Measurements from ENCODE around the gene ACSF2.
"Not testable (repeated sequence)": the region's sequence is repeated elsewhere in the genome, so short reads cannot be mapped to it uniquely, and the experiment has no call there.

The ACSF2 gene

DNA sequence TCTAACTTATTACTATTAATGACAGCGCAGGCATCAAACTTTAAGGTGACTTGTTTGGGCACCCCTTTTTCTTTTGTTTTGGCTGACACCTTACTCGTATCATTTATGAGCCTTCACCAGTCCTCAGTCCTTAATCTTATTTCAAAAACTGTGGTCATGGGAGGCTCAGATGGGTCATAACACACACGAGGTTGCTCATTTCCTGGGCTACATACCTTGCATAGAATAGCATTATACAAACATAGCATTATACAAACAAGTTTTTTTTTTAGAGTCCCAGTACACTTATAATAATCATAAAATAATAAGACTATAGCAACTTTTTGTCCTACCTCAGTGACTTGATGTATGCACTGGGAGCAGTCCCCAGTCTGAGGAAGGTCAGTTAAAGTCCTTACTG is 11.2 kb upstream of the ACSF2 start:
- no peak overlapping the region for H3K4me3 ChIP-seq
- no peak for TF ChIP-seq CTCF (IDR thresholded peaks at IDR 0.05)
- DNase-seq (ENCODE audit: low spot score) = no peak
- H3K27ac ChIP-seq = no peak overlapping the region

- H3K27ac ChIP-seq; DNase-seq (ENCODE audit: low spot score); H3K4me3 ChIP-seq: not testable (repeated sequence)
Observed at GRCh38 chr17:50419577-50419976, 6.4 kb upstream of the ACSF2 start.

DNA sequence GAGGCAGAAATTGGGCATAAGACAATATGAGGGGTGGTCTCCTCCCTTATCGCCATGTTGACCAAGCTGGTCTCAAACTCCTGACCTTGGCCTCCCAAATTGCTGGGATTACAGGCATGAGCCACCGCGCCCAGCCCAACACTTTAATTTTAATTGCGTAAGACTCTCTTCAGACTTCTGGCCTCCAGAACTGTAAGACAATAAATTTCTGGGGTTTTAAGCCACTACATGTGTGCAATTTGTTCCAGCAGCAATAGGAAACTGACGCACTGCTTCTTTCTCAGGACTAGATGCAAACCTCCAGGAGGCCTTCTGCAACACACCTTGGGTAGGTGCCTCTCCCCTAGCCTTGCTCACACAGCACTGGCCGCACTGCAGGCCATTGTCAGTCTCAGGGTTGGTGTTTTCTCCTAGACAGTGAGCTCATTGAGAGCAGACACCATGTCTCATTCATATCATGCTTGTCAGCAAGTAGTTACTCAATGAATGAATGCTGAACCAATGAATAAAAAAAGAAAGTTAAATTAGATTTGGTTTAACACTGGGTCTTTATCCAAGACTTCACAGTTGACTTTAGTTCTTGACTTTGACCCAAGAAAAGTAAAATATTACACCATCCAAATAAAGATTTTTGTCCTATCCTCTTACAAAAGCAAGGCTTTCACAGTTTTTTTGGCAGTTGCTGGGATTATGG is 5.5 kb upstream of the ACSF2 start:
- no peak for TF ChIP-seq CTCF (IDR thresholded peaks at IDR 0.05)
- no peak for DNase-seq (ENCODE audit: low spot score)
- Histone ChIP-seq H3K27ac (peak overlapping the region in 1 of 2 donors; percentile 56), H3K4me3 (no peak overlapping the region)

- Histone ChIP-seq H3K4me3 (no peak overlapping the region), H3K27ac (peak overlapping the region in 1 of 2 donors; percentile 56)
- TF ChIP-seq CTCF (IDR thresholded peaks at IDR 0.05) = no peak
- no peak for DNase-seq (ENCODE audit: low spot score)
Observed at GRCh38 chr17:50421308-50422051, 4.5 kb upstream of the ACSF2 start.

- DNase-seq (ENCODE audit: low spot score) = no peak
- Histone ChIP-seq H3K4me3 (no peak overlapping the region), H3K27ac (no peak overlapping the region)
- no peak for TF ChIP-seq CTCF (IDR thresholded peaks at IDR 0.05)
Observed at GRCh38 chr17:50422738-50423137, 3.3 kb upstream of the ACSF2 start.

- no peak for TF ChIP-seq CTCF (IDR thresholded peaks at IDR 0.05)
- H3K27ac ChIP-seq = no peak overlapping the region
- H3K4me3 ChIP-seq = no peak overlapping the region
- no peak for DNase-seq (ENCODE audit: low spot score)
Observed at GRCh38 chr17:50423553-50424159, 2.4 kb upstream of the ACSF2 start.

DNA sequence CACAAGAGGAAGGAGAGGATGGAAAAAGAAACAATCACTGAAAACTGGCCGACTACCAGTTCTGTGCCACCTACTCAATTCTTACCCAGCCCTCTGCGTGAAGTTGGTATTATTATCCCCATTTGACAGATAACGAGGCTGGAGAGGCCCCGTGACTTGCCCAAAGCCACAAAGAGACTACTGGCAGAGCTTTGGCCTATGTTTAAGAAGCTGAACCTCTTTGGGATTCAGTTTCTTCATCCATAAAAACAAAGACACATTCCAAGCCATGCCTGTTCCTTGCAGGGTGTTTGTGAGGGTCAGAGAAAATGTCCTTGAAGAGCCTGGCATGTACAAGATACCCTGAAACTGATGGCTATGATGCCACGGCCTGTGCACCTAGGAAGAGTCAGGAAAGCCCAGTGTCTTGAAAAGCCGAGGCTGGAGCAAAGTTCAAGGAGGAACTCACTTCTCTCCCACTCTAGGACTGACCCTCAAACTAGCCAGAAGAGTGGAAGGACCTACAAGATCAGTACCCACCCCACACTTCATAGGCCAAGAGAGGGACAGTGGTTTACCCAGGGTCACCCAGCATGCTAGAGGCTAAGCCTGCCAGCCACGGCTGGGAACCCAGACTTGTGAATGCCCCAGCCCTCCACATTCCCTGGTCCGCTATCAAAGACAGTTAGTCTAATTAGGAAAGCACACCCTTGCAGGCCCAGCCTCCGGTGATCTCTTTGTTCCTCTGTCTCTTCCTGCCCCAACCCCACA is 1.6 kb upstream of the ACSF2 start:
- H3K27ac ChIP-seq = peak overlapping the region in 1 of 2 donors; percentile 87
- DNase-seq (ENCODE audit: low spot score) = no peak
- no peak for TF ChIP-seq CTCF (IDR thresholded peaks at IDR 0.05)
- H3K4me3 ChIP-seq = no peak overlapping the region

Data from coronary artery (tissue), 2 donors.